ENCODE measurements around the gene LMO1. TPM values are rescaled to one million over a fixed set of nuclear protein-coding genes. Genes with fewer than 3 reads are reported as not detected.

LMO1 gene
- total RNA-seq, 2 experiments from 2014 or later, result not detected

- no peaks in the 10 kb centered on the region for H3K4me1 Mint-ChIP-seq
- DNase-seq, result no peak
- no peak for ATAC-seq (ENCODE audit: low read depth)
- no peaks in the 10 kb centered on the region for H3K9me3 Mint-ChIP-seq
- H3K27ac Mint-ChIP-seq, result no peak overlapping the region
- POLR2A ChIA-PET, result no interaction called here
- no peak overlapping the region for H3K4me3 Mint-ChIP-seq
- H3K36me3 Mint-ChIP-seq, result no peaks in the 10 kb centered on the region
- H3K27me3 Mint-ChIP-seq, result peaks cover 23% of the 10 kb centered on the region
These were observed 7.2 kb downstream of the LMO1 start for GRCh38 chr11:8256271-8257002.

GRCh38 chr11:8253566-8253965, 10.1 kb downstream of the LMO1 start:
- Mint-ChIP-seq H3K27me3 (peaks cover 8% of the 10 kb centered on the region), H3K36me3 (no peaks in the 10 kb centered on the region), H3K9me3 (no peaks in the 10 kb centered on the region), H3K27ac (no peak overlapping the region), H3K4me3 (no peak overlapping the region), H3K4me1 (no peaks in the 10 kb centered on the region)
- POLR2A ChIA-PET, result no interaction called here
- ATAC-seq (ENCODE audit: low read depth) (no peak), DNase-seq (no peak)

GRCh38 chr11:8252946-8253345, 10.7 kb downstream of the LMO1 start:
- ATAC-seq (ENCODE audit: low read depth) (no peak), DNase-seq (no peak)
- Mint-ChIP-seq H3K27me3 (peaks cover 6% of the 10 kb centered on the region), H3K27ac (no peak overlapping the region), H3K36me3 (no peaks in the 10 kb centered on the region), H3K4me1 (no peaks in the 10 kb centered on the region), H3K9me3 (no peaks in the 10 kb centered on the region), H3K4me3 (no peak overlapping the region)
- POLR2A ChIA-PET, result no interaction called here

GRCh38 chr11:8252388-8252787, 11.3 kb downstream of the LMO1 start:
- H3K27me3 Mint-ChIP-seq, result peaks cover 8% of the 10 kb centered on the region
- no peak overlapping the region for H3K4me3 Mint-ChIP-seq
- H3K36me3 Mint-ChIP-seq, result no peaks in the 10 kb centered on the region
- H3K4me1 Mint-ChIP-seq, result no peaks in the 10 kb centered on the region
- H3K27ac Mint-ChIP-seq, result no peak overlapping the region
- ATAC-seq (ENCODE audit: low read depth), result no peak
- no peaks in the 10 kb centered on the region for H3K9me3 Mint-ChIP-seq
- DNase-seq, result no peak
- POLR2A ChIA-PET, result no interaction called here

- Mint-ChIP-seq H3K4me1 (no peaks in the 10 kb centered on the region), H3K27ac (no peak overlapping the region), H3K36me3 (no peaks in the 10 kb centered on the region), H3K4me3 (no peak overlapping the region), H3K9me3 (no peaks in the 10 kb centered on the region), H3K27me3 (peaks cover 8% of the 10 kb centered on the region)
- POLR2A ChIA-PET, result no interaction called here
- DNase-seq (no peak), ATAC-seq (ENCODE audit: low read depth) (no peak)
These were observed 11.9 kb downstream of the LMO1 start for GRCh38 chr11:8251616-8252295.

GRCh38 chr11:8250981-8251615, 12.6 kb downstream of the LMO1 start:
- DNase-seq (no peak), ATAC-seq (ENCODE audit: low read depth) (no peak)
- Mint-ChIP-seq H3K27ac (no peak overlapping the region), H3K4me3 (no peak overlapping the region), H3K9me3 (no peaks in the 10 kb centered on the region), H3K4me1 (no peaks in the 10 kb centered on the region), H3K27me3 (peaks cover 12% of the 10 kb centered on the region), H3K36me3 (no peaks in the 10 kb centered on the region)
- POLR2A ChIA-PET, result no interaction called here

- Mint-ChIP-seq H3K36me3 (no peaks in the 10 kb centered on the region), H3K4me1 (no peaks in the 10 kb centered on the region), H3K27ac (no peak overlapping the region), H3K27me3 (peaks cover 17% of the 10 kb centered on the region), H3K4me3 (no peak overlapping the region), H3K9me3 (no peaks in the 10 kb centered on the region)
- POLR2A ChIA-PET, result no interaction called here
- DNase-seq (no peak), ATAC-seq (ENCODE audit: low read depth) (no peak)
These were observed 13.2 kb downstream of the LMO1 start for GRCh38 chr11:8250434-8250833.

GRCh38 chr11:8249482-8249881, 14.2 kb downstream of the LMO1 start:
- POLR2A ChIA-PET, result no interaction called here
- no peak for ATAC-seq (ENCODE audit: low read depth)
- H3K27ac Mint-ChIP-seq, result no peak overlapping the region

GRCh38 chr11:8248786-8249185, 14.9 kb downstream of the LMO1 start:
- H3K36me3 Mint-ChIP-seq, result no peaks in the 10 kb centered on the region
- no peaks in the 10 kb centered on the region for H3K4me1 Mint-ChIP-seq
- H3K9me3 Mint-ChIP-seq, result no peaks in the 10 kb centered on the region
- DNase-seq (no peak), ATAC-seq (ENCODE audit: low read depth) (no peak)
- H3K27ac Mint-ChIP-seq, result no peak overlapping the region
- H3K27me3 Mint-ChIP-seq, result peaks cover 19% of the 10 kb centered on the region
- H3K4me3 Mint-ChIP-seq, result no peak overlapping the region
- POLR2A ChIA-PET, result no interaction called here

More at GRCh38 chr11:8249482-8249881, 14.2 kb downstream of the LMO1 start:
- no peak overlapping the region for H3K4me3 Mint-ChIP-seq
- no peaks in the 10 kb centered on the region for H3K9me3 Mint-ChIP-seq
- no peaks in the 10 kb centered on the region for H3K4me1 Mint-ChIP-seq
- H3K36me3 Mint-ChIP-seq, result no peaks in the 10 kb centered on the region
- no peak for DNase-seq
- H3K27me3 Mint-ChIP-seq, result peaks cover 17% of the 10 kb centered on the region

GRCh38 chr11:8247312-8247711, 16.4 kb downstream of the LMO1 start:
- POLR2A ChIA-PET, result no interaction called here
- no peak overlapping the region for H3K4me3 Mint-ChIP-seq
- ATAC-seq (ENCODE audit: low read depth) (no peak), DNase-seq (no peak)
- no peaks in the 10 kb centered on the region for H3K9me3 Mint-ChIP-seq
- peaks cover 19% of the 10 kb centered on the region for H3K27me3 Mint-ChIP-seq
- H3K36me3 Mint-ChIP-seq, result no peaks in the 10 kb centered on the region
- H3K4me1 Mint-ChIP-seq, result no peaks in the 10 kb centered on the region
- no peak overlapping the region for H3K27ac Mint-ChIP-seq

GRCh38 chr11:8243458-8243857, 20.2 kb downstream of the LMO1 start:
- no peak overlapping the region for H3K4me3 Mint-ChIP-seq
- ATAC-seq (ENCODE audit: low read depth) (no peak), DNase-seq (no peak)
- H3K36me3 Mint-ChIP-seq, result no peaks in the 10 kb centered on the region
- no peaks in the 10 kb centered on the region for H3K4me1 Mint-ChIP-seq
- H3K27ac Mint-ChIP-seq, result no peak overlapping the region
- H3K27me3 Mint-ChIP-seq, result peaks cover 17% of the 10 kb centered on the region
- POLR2A ChIA-PET, result no interaction called here
- H3K9me3 Mint-ChIP-seq, result no peaks in the 10 kb centered on the region

GRCh38 chr11:8242499-8243280, 21.0 kb downstream of the LMO1 start:
- Mint-ChIP-seq H3K27ac (no peak overlapping the region), H3K4me3 (no peak overlapping the region), H3K4me1 (no peaks in the 10 kb centered on the region), H3K9me3 (no peaks in the 10 kb centered on the region), H3K36me3 (no peaks in the 10 kb centered on the region), H3K27me3 (peaks cover 12% of the 10 kb centered on the region)
- POLR2A ChIA-PET, result no interaction called here
- no peak for DNase-seq
- ATAC-seq (ENCODE audit: low read depth), result no peak

GRCh38 chr11:8242118-8242475, 21.6 kb downstream of the LMO1 start:
- ATAC-seq (ENCODE audit: low read depth), result no peak
- H3K9me3 Mint-ChIP-seq, result no peaks in the 10 kb centered on the region
- no peak overlapping the region for H3K27ac Mint-ChIP-seq
- H3K27me3 Mint-ChIP-seq, result peaks cover 11% of the 10 kb centered on the region
- POLR2A ChIA-PET, result no interaction called here
- no peak for DNase-seq
- no peak overlapping the region for H3K4me3 Mint-ChIP-seq
- no peaks in the 10 kb centered on the region for H3K36me3 Mint-ChIP-seq
- H3K4me1 Mint-ChIP-seq, result no peaks in the 10 kb centered on the region
